HG02981 (cell line): ENCODE results near the gene CFDP1.

Experiments
- ATAC-seq: cut with Tn5 transposase; IDR thresholded peaks from one replicate; pipeline ENCODE4 v1.9.1; 2021; ENCODE audit warnings: mild to moderate bottlenecking, moderate library complexity; ENCODE audit not compliant: unreplicated experiment

Gene CFDP1

DNA sequence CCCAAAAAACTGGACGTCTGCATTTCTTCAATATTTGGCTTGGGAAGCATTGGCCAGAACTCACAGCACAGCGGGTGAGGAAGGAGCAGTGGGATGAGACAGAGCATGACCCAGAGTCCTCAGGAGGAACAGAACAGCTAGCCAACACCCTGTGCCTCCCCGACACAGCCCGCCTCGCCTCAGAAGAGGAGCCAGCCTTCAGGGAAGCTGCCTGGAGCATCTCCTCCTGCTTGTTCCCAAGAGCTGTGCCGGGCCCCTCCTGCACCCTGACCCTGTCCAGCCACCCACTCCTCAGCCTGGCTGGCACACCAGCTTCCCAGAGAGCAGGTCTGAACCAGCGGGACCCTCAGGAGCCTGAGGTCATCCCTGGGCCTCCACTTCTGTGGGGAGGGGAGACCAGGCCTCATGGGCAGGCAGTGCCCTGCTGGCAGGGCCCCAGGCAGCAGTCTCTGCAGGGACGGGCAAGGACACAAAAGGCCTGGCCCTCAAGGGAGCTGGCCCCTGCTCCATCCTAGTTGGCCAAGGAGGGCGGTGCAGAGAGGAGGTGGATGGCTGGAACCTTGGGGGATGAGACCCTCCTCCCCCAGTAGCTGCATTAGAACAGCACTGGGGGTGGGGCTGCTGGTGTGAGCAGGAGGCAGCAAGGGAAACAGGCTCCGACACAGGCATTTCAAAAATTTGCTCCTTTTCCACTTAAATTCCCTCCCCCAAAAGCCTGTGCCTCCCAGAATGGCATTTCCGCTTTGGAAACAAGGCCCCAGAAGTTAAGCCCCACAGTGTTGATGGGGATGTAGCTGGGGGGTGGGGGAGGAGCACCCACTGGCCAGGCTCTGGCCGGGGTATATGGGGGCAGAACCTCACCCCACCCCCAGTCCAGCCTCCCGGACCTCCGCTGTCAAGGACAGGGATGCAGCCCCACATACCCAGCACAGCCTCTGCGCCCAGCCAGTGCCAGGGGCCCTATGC lies 180.1 kb downstream of the CFDP1 start:
- no peak for ATAC-seq

GRCh38 chr16:75252049-75252864 lies 181.0 kb downstream of the CFDP1 start:
- ATAC-seq, result no peak

DNA sequence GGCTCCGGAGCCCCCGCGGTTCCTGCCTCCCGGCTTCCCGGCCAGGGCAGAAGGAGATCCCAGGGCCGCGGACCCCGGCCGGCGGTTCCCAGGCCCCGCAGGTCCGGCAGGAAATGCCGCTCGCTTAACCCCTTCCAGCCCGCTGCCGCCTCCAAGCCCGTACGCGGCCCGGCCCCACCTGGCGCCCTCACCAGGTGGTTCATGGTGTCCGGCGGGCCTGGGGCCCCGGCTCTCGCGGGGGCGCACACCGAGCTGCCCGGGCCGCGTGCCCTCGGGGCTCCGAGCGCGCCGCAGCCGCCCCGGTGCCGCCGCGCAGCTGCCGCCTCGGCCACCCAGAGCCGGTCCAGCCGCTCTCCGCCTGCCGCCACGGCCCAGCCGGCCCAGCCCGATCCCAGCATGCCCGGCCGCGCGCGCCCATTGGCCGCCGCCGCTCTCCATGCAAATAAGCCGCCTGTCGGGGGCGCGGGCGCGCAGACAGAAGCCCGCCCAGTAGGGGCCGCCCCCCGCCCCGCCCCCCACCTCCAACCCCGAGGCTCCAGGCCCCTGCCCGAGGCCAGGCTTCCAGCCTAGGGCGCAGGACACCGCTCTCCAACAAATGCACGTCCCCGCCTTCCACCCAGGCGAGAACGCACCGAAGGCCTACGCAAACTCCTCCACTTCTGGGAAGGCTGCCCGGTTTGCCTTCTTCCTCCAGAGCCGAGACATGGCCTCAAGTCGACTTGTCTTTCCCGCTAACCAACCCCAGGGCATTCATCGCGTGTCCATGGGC lies 181.8 kb downstream of the CFDP1 start, which contains the start of gene BCAR1:
Gene BCAR1 (minus strand): TSS at position 345 of the 769 bp plus-strand sequence. CDS start 142 bp downstream, at position 203.
- ATAC-seq, result peak; percentile 68

DNA sequence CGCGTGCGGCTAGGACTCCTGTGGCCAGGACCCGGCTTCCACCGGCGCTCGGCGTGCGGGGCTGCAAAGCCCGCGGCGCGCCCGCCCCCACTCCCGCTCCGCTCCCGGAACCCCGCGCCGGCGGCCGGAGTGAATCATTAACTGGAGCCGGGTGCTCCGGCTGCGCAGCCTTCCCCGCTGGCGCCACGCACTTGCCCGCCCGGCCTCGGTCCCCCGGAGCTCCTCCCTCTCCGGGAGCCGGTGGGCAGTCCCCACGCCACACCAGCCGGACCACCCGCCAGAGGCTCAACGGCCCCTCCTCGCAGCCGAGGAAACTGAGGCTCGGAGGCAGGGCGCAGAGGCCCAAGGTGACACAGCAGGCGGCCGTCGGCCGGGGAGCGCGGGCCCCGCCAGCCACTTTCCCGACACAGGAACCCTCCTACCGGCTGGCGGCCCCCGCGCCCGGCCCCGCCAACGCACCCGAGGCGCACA lies 182.5 kb downstream of the CFDP1 start:
- peak; percentile 38 for ATAC-seq

DNA sequence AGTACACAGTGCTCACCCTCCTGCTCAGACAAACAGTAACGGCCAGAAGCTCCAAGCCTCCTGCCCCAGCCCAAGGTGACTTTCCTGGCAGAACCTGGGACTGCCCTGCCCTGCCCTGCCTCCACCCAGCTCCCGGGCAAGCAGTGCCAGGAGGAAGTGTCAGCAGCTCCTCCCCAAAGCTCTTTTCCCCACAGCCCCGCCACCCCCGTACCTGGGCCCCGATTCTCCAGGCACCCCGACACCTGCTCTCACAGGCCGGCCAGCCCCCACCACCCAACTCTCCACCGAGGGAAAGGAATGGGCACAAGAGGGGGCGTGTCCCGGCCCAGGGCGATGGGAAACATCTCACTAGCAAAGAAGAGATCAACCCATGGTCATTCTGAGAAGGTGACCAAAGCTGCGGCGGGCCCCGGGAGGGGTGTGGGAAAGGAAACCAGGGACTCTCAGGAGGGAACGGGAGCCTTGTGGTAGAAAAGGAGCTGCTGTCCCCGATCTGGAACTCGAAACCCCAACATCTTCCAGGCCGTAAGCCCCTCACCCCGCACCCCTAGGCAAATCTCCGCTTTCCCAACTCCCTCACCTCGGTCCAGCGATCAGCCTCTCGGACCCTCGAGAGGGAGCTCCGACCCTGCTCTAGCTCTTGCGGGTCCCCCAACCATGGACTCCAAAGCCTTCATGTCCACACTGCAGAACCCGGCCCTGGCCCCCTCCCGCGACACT lies 183.1 kb downstream of the CFDP1 start:
- no peak for ATAC-seq

DNA sequence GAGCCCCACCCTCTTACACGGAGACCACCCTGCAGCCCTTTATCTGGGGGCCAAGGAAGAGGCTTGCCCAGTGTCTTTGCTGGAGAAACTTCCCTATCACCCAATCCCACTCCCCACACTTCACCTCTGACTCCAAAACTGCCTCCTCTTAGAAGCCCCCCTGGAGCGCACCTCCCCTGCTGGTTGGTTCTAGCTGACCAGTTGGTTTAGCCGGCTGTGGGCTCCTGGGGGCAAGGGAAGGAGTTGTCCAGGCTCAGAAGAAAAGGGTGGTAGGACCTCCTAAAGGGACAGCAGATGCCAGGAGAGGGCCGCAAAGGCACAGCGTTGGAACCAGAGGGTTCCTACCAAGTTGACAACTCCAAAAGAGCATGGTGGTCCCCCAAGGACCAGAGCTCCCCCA lies 183.9 kb downstream of the CFDP1 start:
- no peak for ATAC-seq

DNA sequence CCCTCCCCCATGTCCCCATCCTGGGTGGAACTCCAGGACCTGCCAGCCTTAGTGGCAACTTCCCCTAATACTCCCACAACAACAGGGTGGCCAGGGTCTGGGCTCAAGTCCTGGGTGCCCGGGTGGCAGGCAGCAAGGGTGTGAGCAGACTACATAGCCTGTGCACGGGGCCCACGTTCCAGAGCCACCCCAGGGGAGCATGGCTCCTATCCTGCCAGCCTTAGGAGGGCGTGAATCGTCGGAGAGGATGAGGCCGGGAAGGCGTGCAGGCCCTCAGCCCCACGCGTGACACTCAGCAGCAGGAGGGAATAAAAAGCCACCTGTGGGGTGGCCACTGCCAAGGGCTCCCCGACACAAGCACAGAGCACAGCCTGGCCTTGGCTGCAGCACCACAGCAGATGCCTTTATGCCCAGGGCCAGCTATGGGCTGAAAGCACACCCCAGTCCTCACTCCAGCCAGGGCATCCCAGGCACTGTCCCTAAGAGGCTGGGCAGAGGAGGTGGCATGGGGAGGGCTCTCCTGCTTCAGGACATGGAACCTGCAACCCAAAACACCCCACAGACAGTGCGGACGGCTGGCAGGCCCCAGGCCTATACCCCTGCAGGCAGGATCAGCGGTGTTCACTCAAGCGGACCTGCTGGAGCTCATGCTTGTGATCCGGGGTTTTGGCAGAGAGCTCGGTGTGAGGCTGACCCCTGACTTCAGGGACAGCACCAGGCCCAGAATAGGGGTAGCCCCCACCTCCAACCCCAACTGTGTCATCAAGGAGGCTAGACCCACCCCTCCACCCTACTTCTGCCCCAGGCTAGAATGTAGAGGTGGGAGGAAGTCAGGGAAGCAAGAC lies 184.5 kb downstream of the CFDP1 start:
- ATAC-seq, result no peak

DNA sequence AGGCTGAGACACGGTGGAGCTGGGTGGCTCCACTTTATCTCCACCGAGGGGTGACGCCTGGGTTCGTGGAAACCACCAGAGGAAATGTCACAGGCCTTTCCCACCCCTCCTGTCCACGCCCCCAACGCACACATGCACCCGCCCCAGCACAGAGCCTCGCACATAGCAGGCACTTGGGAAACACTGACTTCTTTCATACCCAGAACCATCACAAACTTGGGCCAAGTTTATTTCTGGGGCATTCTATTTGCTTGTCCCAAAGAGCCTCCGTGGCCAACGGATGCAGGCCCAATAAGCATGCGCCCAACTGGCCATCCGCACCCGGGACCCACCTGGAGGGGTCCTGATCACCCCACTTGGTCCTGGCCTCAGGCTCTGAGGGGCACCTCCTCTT lies 185.2 kb downstream of the CFDP1 start:
- no peak for ATAC-seq

GRCh38 chr16:75247249-75247648 lies 186.1 kb downstream of the CFDP1 start:
- no peak for ATAC-seq

- no peak for ATAC-seq
Measured at GRCh38 chr16:75246504-75247205, 186.6 kb downstream of the CFDP1 start.

DNA sequence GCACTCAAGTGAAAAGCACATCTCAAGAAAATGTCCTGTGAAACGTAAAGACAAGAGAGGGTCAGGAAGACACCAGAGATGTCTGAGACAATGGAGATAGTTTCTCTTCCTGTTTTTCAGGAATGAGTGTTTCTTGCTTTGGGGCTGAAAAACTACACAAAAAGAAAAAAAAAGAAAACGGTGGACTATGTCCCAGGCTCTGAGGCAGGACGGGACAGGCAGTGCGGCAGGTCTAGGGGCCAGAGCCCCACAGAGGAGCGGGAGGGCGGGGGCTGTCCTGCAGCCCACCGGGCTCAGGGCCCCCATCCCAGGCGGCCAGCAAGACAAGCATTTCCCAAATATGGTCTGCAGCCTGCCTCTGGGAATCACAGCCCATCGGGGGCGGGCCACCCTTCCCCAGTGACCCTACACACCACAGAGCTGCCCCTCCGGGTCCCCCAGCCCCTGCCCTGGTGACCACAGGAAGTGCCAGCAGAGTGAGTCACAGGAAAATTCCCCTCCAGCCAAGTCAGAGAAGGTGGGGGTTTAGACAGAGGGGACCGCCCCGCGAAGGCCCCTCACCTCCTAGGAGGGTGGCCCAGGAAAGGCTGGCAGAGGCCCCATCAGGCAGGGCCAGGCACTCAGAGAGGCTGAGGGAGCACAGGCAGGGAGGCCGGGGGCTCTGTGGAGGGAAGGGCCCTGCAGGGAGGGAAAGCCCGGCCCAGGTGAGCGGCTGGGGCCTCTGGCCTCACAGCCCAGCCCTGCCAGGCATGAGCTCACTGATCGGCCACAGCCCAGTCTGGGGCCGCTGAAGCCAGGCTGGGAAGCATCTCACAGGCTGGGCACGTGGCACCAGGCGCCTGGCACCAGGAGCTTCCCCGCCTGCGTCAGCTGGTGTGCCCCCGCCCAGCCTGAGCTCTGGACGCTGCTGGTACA lies 188.2 kb downstream of the CFDP1 start:
- no peak for ATAC-seq

- no peak for ATAC-seq
Measured at GRCh38 chr16:75244225-75244809, 189.0 kb downstream of the CFDP1 start.
